Osteocyte (in vitro differentiated cells): ENCODE data around the gene HTR3B. TPM values are rescaled to one million over a fixed set of nuclear protein-coding genes. Genes with fewer than 3 reads are reported as not detected.

Experiments used
- DNase-seq: peaks from one replicate; pipeline ENCODE4 v3.0.0; 2021; ENCODE audit warnings: mixed read lengths; ENCODE audit not compliant: unreplicated experiment; ENCODE audit errors: extremely low spot score
- H3K27ac Mint-ChIP-seq: one replicate; pipeline ENCODE4 v1.8.0; 2021; ENCODE audit warnings: mild to moderate bottlenecking, mixed read lengths; ENCODE audit not compliant: unreplicated experiment
- H3K27me3 Mint-ChIP-seq: one replicate; pipeline ENCODE4 v1.8.0; 2021; ENCODE audit warnings: mixed read lengths; ENCODE audit not compliant: unreplicated experiment
- H3K36me3 Mint-ChIP-seq: one replicate; pipeline ENCODE4 v1.8.0; 2021; ENCODE audit warnings: mixed read lengths; ENCODE audit not compliant: unreplicated experiment
- H3K4me1 Mint-ChIP-seq: one replicate; pipeline ENCODE4 v1.8.0; 2021; ENCODE audit warnings: mixed read lengths; ENCODE audit not compliant: unreplicated experiment
- H3K4me3 Mint-ChIP-seq: one replicate; pipeline ENCODE4 v1.8.0; 2021; ENCODE audit warnings: mild to moderate bottlenecking, moderate library complexity, mixed read lengths; ENCODE audit not compliant: unreplicated experiment
- H3K9me3 Mint-ChIP-seq: one replicate; pipeline ENCODE4 v1.8.0; 2021; ENCODE audit warnings: mixed read lengths; ENCODE audit not compliant: unreplicated experiment
- CTCF ChIP-seq: fragments of 200-600 bp; sonication (generic); IDR thresholded peaks from 2 replicates; pipeline ENCODE4 v1.5.0; 2021; ENCODE audit warnings: antibody characterized with exemption, mild to moderate bottlenecking, moderate library complexity
- total RNA-seq: library from RNA; stranded (reverse); gene quantifications from 2 replicates; pipeline ENCODE4 v1.2.1, GENCODE V29; 2021

Gene HTR3B
- total RNA-seq, 1 donor from 2014 or later, result not detected

- Mint-ChIP-seq H3K27me3 (peaks cover 27% of the 10 kb centered on the region), H3K27ac (no peak overlapping the region), H3K4me1 (no peaks in the 10 kb centered on the region), H3K36me3 (no peaks in the 10 kb centered on the region), H3K9me3 (no peaks in the 10 kb centered on the region), H3K4me3 (no peak overlapping the region)
- no peak for DNase-seq
- no peak for TF ChIP-seq CTCF
These were observed 9.0 kb upstream of the HTR3B start for GRCh38 chr11:113895367-113896155.

- Mint-ChIP-seq H3K36me3 (no peaks in the 10 kb centered on the region), H3K4me1 (no peaks in the 10 kb centered on the region), H3K4me3 (no peak overlapping the region), H3K27ac (no peak overlapping the region), H3K9me3 (no peaks in the 10 kb centered on the region), H3K27me3 (peaks cover 35% of the 10 kb centered on the region)
- TF ChIP-seq CTCF, result peak; percentile 81
- no peak for DNase-seq
These were observed 8.3 kb upstream of the HTR3B start for GRCh38 chr11:113896156-113896879.

- H3K4me1 Mint-ChIP-seq, result no peaks in the 10 kb centered on the region
- TF ChIP-seq CTCF, result no peak
- H3K9me3 Mint-ChIP-seq, result no peaks in the 10 kb centered on the region
- no peak overlapping the region for H3K4me3 Mint-ChIP-seq
- H3K27me3 Mint-ChIP-seq, result peaks cover 64% of the 10 kb centered on the region
- DNase-seq, result no peak
- H3K36me3 Mint-ChIP-seq, result no peaks in the 10 kb centered on the region
- no peak overlapping the region for H3K27ac Mint-ChIP-seq
These were observed 3.5 kb upstream of the HTR3B start for GRCh38 chr11:113901141-113901540.

GRCh38 chr11:113906038-113906437, 1.4 kb downstream of the HTR3B start:
- Mint-ChIP-seq H3K27me3 (peaks cover 76% of the 10 kb centered on the region), H3K27ac (no peak overlapping the region), H3K4me3 (no peak overlapping the region), H3K9me3 (no peaks in the 10 kb centered on the region), H3K4me1 (no peaks in the 10 kb centered on the region), H3K36me3 (no peaks in the 10 kb centered on the region)
- DNase-seq, result no peak
- peak; percentile 14 for TF ChIP-seq CTCF

GRCh38 chr11:113906516-113906915, 1.9 kb downstream of the HTR3B start:
- Mint-ChIP-seq H3K27ac (no peak overlapping the region), H3K4me1 (no peaks in the 10 kb centered on the region), H3K9me3 (no peaks in the 10 kb centered on the region), H3K4me3 (no peak overlapping the region), H3K27me3 (peaks cover 71% of the 10 kb centered on the region), H3K36me3 (no peaks in the 10 kb centered on the region)
- peak; percentile 32 for DNase-seq
- TF ChIP-seq CTCF, result no peak
